GM13976 (cell line): Measurements from ENCODE around the gene CHCHD6.

Experiments
- DNase-seq: peaks from one replicate; pipeline ENCODE4 v3.0.0; 2012; ENCODE audit warnings: low spot score
- CTCF ChIP-seq: IDR thresholded peaks from 2 replicates; pipeline ENCODE4 v1.5.1; 2012; ENCODE audit warnings: borderline replicate concordance, mild to moderate bottlenecking; ENCODE audit not compliant: insufficient read depth; ENCODE audit errors: extremely low read depth, missing control alignments, control extremely low read depth
- in situ Hi-C: fragments of 300-500 bp; cut with MboI; formaldehyde crosslinking; loops from one replicate; pipeline ENCODE4 v1.12.0; 2022; ENCODE audit warnings: low sequenced_read_pairs, mixed read lengths, inconsistent platforms; ENCODE audit not compliant: unreplicated experiment

Gene CHCHD6

GRCh38 chr3:126959136-126959920 lies 255.3 kb downstream of the CHCHD6 start:
- DNase-seq: no peak
- in situ Hi-C loops: no loop called here
- TF ChIP-seq CTCF: no peak

DNA sequence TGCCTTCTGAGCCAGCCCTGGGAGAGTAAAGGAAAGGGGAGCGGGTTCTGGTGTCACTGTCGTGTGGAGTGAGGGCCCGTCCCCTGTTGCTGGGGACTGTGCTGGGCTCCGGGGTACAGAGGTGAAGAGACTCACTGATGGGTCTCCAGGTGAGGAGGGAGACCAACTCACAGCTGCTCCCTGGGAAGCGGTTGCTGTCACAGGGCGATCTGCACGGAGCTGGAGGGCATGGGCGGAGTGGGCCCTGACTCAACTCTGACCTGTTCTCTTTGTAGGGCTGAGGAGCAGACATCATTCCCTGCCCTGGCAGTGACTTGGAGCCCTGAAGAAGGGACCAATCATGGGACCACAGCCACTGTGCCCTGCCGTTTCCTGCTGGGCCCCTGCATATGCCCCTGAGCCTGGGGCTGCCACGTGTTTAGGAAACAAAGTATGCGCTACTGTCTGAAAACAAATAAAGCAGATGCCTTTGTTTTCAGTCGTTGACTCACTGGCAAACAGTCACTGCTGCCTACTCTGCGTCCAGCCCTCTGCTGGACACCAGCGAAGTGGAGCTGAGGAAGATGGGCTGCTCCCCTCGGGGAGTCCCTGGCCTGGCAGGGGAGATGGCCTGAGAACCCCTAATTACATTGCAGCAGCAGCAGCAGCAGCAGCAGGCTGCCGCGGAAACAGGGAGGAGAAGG lies 256.0 kb downstream of the CHCHD6 start:
- no peak for DNase-seq
- no peak for TF ChIP-seq CTCF
- in situ Hi-C loops: no loop called here

GRCh38 chr3:126960604-126960995 lies 256.6 kb downstream of the CHCHD6 start:
- TF ChIP-seq CTCF: no peak
- in situ Hi-C loops: no loop called here
- no peak for DNase-seq

DNA sequence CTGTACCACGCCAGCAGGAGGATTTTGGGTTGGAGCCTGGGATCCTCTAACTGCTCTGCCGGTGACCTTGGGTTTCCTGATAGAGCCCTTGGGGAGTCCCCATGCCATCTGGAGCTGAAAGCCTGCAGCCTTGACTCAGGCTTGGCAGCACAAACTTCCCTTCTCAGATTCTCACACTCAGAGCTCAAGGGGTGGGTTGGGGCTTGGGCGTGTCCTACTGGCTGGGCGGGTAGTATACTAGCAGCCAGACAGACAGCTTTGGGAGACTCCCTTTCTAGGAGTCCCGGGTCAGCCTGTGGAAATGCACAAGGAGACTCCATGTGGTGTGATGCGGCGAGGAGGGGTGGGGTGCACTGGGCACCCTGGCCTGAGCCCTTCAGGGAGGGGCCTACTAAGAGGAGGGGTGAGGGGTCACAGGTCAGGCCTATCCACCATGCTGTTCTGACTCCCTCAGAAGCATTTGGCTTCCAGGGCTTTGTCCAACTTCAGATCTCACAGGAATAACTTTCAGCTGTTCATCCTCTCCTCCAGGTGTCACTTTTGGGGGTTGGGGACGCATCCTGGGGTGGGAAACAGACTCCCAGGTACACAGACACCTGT lies 257.3 kb downstream of the CHCHD6 start:
- no peak for TF ChIP-seq CTCF
- in situ Hi-C loops: no loop called here
- DNase-seq: peak; percentile 54

- DNase-seq: no peak
- in situ Hi-C loops: no loop called here
- no peak for TF ChIP-seq CTCF
These were observed 257.9 kb downstream of the CHCHD6 start for GRCh38 chr3:126961791-126962461.

- no peak for TF ChIP-seq CTCF
- no peak for DNase-seq
- in situ Hi-C loops: no loop called here
These were observed 258.7 kb downstream of the CHCHD6 start for GRCh38 chr3:126962756-126963155.
